ENCODE results near the gene TNFRSF25. TPM values are rescaled to one million over a fixed set of nuclear protein-coding genes. Genes with fewer than 3 reads are reported as not detected.

Gene TNFRSF25
- total and polyA plus RNA-seq, 2 of the 8 experiments (the other 6 are each of a cell fraction or from before 2014, with no cell fraction given) = 10.7 to 19.5 TPM

GRCh38 chr1:6434186-6434585 is 31.8 kb downstream of the TNFRSF25 start:
- no peaks in the 10 kb centered on the region for H3K79me2 ChIP-seq (ENCODE audit: control insufficient read depth in 1 of 2, insufficient read depth in 2 of 2, low read length in 2 of 2)
- H3K18ac ChIP-seq (ENCODE audit: extremely low read depth, low read length) = no peak overlapping the region
- H3K4me3 ChIP-seq (ENCODE audit: extremely low read depth in 1 of 4, insufficient read depth in 2 of 4, low read depth in 3 of 4, low read length in 4 of 4) = no peak overlapping the region
- no peak for DNase-seq (ENCODE audit: low read depth in 1 of 2, low spot score in 2 of 2)
- no peak overlapping the region for H3K9ac ChIP-seq (replicated peaks in 1 of 4; ENCODE audit: extremely low read depth in 1 of 4, low read depth in 3 of 4, low read length in 3 of 4)
- no peaks in the 10 kb centered on the region for H3K79me1 ChIP-seq (ENCODE audit: low read depth, low read length)
- H3K4me2 ChIP-seq (ENCODE audit: insufficient read depth in 1 of 2, low read depth in 2 of 2, low read length in 2 of 2) = no peak overlapping the region
- H3K23me2 ChIP-seq (ENCODE audit: low read depth, low read length) = no peaks in the 10 kb centered on the region
- no peak overlapping the region for H2BK12ac ChIP-seq (ENCODE audit: low read depth, low read length)
- FAIRE-seq = no peak
- no peaks in the 10 kb centered on the region for H3K36me3 ChIP-seq (ENCODE audit: control insufficient read depth in 2 of 4, insufficient read depth in 4 of 4, low read length in 3 of 4)
- no peak overlapping the region for H2AK5ac ChIP-seq (ENCODE audit: low read depth, low read length)
- H3K14ac ChIP-seq (ENCODE audit: insufficient read length) = no peak overlapping the region
- no peak overlapping the region for H2BK120ac ChIP-seq (replicated peaks; ENCODE audit: low read depth, low read length)
- no peak overlapping the region for H4K91ac ChIP-seq (replicated peaks; ENCODE audit: insufficient read length, low read length)
- 90% methylated on average over 5 of the region's 5 CpGs; no CpG with 5 or more reads in 1 of the 2 experiments for WGBS, 2 experiments (ENCODE audit: extremely low coverage in 1 of 2, insufficient coverage in 1 of 2, insufficient read length in 1 of 2, insufficient replicate concordance in 2 of 2, low coverage in 1 of 2, low lambda C conversion rate in 2 of 2, missing lambda C conversion rate in 1 of 2)
- H2AFZ ChIP-seq (ENCODE audit: low read length) = no peak overlapping the region
- H4K20me1 ChIP-seq (replicated peaks in 1 of 2; ENCODE audit: control insufficient read depth in 1 of 2, insufficient read depth in 2 of 2, low read length in 2 of 2) = no peaks in the 10 kb centered on the region
- peaks cover 0 to under 1% (median 0%) of the 10 kb centered on the region in 4 experiments; a peak in 2 of 7 replicates for H3K27me3 ChIP-seq (replicated peaks in 1 of 4; ENCODE audit: control insufficient read depth in 3 of 4, extremely low read depth in 1 of 4, insufficient read depth in 3 of 4, low read length in 3 of 4)
- no peak overlapping the region for H2BK15ac ChIP-seq (ENCODE audit: low read length)
- H3K4ac ChIP-seq (replicated peaks; ENCODE audit: insufficient read length, low read depth, low read length) = no peak overlapping the region
- H2BK5ac ChIP-seq (ENCODE audit: low read depth, low read length) = no peak overlapping the region
- ChIA-PET CTCF (ENCODE audit: partially characterized antibody) (interaction anchor here (0.7 to 18.8 kb wide), 6 partner anchors 8 to 251 kb away, joined by 3 to 321 read pairs (median 22); partner anchors contain the start of genes ESPN and HES2), POLR2A (ENCODE audit: partially characterized antibody) (interaction anchor here (1.4 kb wide), 1 partner anchor 8 kb away, joined by 3 read pairs; no protein-coding TSS in a partner anchor)
- peaks cover 0 to 14% (median 6%) of the 10 kb centered on the region in 4 experiments; a peak in 5 of 7 replicates for H3K4me1 ChIP-seq (replicated peaks in 1 of 4; ENCODE audit: control insufficient read depth in 3 of 4, insufficient read depth in 4 of 4, low read length in 3 of 4)
- no peak overlapping the region for H4K5ac ChIP-seq (ENCODE audit: insufficient read length, low read depth, low read length)
- no peaks in the 10 kb centered on the region for H3K9me3 ChIP-seq (ENCODE audit: insufficient read depth in 2 of 2, low read depth in 1 of 2, low read length in 1 of 2)
- H3K23ac ChIP-seq (ENCODE audit: insufficient read length) = no peak overlapping the region
- H4K8ac ChIP-seq (ENCODE audit: extremely low read depth, insufficient read depth, low read length) = no peak overlapping the region
- no peak overlapping the region for H2BK20ac ChIP-seq (ENCODE audit: low read length)
- no peak overlapping the region for H3K56ac ChIP-seq (replicated peaks; ENCODE audit: insufficient read length, low read depth, low read length)
- H3K27ac ChIP-seq (ENCODE audit: low read depth, low read length) = no peak overlapping the region
- no peak for TF ChIP-seq BCL11A (IDR thresholded peaks at IDR 0.05; ENCODE audit: low read depth in 2 of 2, low read length in 2 of 2)
- TF ChIP-seq BACH1 (IDR thresholded peaks at IDR 0.05; ENCODE audit: low read length) = no peak
- TF ChIP-seq ATF3 (IDR thresholded peaks at IDR 0.05; ENCODE audit: insufficient read depth, low read depth, low read length) = no peak

Measured in H1 (cell line).